Measurements from ENCODE around the gene ADCY1.

GRCh38 chr7:45592230-45592991 is 18.2 kb downstream of the ADCY1 start:
- TF ChIP-seq CTCF (IDR thresholded peaks at IDR 0.05; ENCODE audit: insufficient read depth, low read length, poor library complexity, severe bottlenecking) (no peak), EZH2phosphoT487 (conservative IDR thresholded peaks at IDR 0.05; ENCODE audit: low read length) (no peak)

Measured in SU-DHL-6 (cell line).